ENCODE results near the gene CELF1. TPM values are rescaled to one million over a fixed set of nuclear protein-coding genes. Genes with fewer than 3 reads are reported as not detected.

CELF1 gene
- total RNA-seq, 2 donors from 2014 or later = 57.1 to 65.9 TPM

DNA sequence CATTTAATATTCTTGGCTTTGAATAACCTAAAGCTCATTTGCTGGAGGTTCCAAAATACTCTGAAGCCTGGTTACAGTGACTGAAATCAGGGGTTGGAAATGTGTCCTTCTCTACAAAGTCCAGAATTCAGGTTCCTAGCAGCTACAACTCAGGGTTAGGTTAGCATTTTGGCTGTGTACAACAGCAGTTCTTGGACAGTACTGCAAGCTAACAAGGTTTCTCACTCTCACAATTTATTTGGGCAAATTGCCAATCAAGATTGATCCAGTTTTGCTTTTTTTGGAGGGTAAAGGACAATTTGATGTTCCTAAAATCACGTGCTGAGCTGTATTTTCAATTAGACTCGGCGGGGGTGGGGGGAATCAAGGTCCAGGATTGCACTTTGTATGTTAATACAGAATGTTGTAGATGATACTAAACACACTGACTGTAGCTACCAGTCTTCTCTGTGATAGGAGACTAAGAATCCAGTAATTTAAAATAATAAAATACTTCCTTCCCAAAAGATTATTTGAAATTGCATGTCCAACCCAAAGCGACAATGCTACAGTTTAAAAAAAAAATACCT lies 54.3 kb downstream of the CELF1 start:
- no peak overlapping the region for H3K4me3 ChIP-seq

DNA sequence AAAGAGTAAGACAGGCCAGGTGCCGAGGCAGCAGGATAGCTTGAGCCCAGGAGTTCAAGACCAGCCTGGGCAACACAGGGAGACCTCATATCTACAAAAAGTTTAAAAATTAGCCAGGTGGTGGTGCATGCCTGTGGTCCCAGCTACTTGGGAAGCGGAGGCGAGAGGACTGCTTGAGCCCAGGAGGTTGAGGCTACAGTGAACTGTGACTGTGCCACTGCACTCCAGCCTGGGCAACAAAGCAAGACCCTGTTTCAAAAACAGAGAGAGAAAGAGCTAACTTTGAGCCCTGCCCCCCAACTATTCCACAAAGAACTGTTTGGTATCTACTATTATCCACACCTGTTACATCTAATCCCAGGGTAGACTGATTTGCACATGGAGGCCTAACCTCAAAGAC lies 54.8 kb downstream of the CELF1 start:
- Histone ChIP-seq H3K9me3 (no peaks in the 10 kb centered on the region), H3K36me3 (no peaks in the 10 kb centered on the region), H3K27ac (no peak overlapping the region), H3K4me3 (no peak overlapping the region), H3K27me3 (no peaks in the 10 kb centered on the region), H3K4me1 (peaks cover 0 to 41% of the 10 kb centered on the region in 2 donors)
- TF ChIP-seq, protein P1, sequence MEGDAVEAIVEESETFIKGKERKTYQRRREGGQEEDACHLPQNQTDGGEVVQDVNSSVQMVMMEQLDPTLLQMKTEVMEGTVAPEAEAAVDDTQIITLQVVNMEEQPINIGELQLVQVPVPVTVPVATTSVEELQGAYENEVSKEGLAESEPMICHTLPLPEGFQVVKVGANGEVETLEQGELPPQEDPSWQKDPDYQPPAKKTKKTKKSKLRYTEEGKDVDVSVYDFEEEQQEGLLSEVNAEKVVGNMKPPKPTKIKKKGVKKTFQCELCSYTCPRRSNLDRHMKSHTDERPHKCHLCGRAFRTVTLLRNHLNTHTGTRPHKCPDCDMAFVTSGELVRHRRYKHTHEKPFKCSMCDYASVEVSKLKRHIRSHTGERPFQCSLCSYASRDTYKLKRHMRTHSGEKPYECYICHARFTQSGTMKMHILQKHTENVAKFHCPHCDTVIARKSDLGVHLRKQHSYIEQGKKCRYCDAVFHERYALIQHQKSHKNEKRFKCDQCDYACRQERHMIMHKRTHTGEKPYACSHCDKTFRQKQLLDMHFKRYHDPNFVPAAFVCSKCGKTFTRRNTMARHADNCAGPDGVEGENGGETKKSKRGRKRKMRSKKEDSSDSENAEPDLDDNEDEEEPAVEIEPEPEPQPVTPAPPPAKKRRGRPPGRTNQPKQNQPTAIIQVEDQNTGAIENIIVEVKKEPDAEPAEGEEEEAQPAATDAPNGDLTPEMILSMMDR (IDR thresholded peaks at IDR 0.05) = no peak
- no peak for DNase-seq (ENCODE audit: low spot score)

More for the DNA sequence above, 54.3 kb downstream of the CELF1 start:
- Histone ChIP-seq H3K4me1 (peaks cover 0 to 41% of the 10 kb centered on the region in 2 donors), H3K36me3 (no peaks in the 10 kb centered on the region), H3K27ac (no peak overlapping the region), H3K9me3 (no peaks in the 10 kb centered on the region), H3K27me3 (no peaks in the 10 kb centered on the region)
- TF ChIP-seq, protein P1 (IDR thresholded peaks at IDR 0.05) = no peak
- DNase-seq (ENCODE audit: low spot score) = no peak

DNA sequence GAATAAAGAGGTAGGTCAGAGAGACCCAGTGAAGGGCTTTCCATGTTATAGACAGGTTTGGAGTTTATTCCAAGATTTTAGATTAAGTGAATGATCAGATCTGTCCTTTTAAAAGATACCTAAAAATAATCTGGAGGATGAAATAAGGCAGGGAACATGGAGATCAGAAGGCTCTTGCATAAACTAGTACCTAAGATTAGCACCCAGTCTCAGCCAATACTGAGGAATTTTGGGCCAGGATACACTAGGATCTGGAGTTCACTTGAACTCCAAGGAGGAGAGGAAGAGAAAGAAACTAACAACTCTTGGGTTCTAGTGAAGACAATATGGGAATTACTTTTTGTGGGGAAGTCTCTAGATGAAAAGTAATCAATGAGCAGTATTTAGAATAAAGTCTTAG lies 56.1 kb downstream of the CELF1 start:
- DNase-seq (ENCODE audit: low spot score) = no peak
- no peaks in the 10 kb centered on the region for H3K27me3 ChIP-seq
- H3K27ac ChIP-seq = no peak overlapping the region
- no peaks in the 10 kb centered on the region for H3K36me3 ChIP-seq
- no peaks in the 10 kb centered on the region for H3K9me3 ChIP-seq
- TF ChIP-seq, protein P1 (IDR thresholded peaks at IDR 0.05) = no peak
- H3K4me1 ChIP-seq = peaks cover 0 to 41% of the 10 kb centered on the region in 2 donors
- no peak overlapping the region for H3K4me3 ChIP-seq

DNA sequence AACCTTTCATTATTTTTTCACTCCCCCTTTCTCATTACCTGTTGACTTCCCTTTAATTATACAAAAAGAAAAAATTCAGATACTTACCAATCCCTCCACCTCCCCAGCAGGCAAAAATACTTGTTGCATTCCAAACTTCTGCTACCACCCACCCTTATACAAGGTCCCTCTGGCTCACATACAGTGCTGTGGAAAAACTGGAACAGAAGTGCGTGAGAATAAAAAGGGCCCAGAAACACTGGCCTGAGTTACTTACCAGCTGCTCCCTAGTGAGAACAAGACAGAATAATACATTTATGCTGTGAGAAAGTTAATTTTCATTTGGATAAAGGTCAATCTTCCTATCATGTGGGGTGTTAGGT lies 57.1 kb downstream of the CELF1 start:
- Histone ChIP-seq H3K36me3 (no peaks in the 10 kb centered on the region), H3K9me3 (no peaks in the 10 kb centered on the region), H3K4me1 (peaks cover 0 to 41% of the 10 kb centered on the region in 2 donors), H3K27me3 (no peaks in the 10 kb centered on the region), H3K4me3 (no peak overlapping the region), H3K27ac (no peak overlapping the region)
- no peak for DNase-seq (ENCODE audit: low spot score)
- TF ChIP-seq, protein P1 (IDR thresholded peaks at IDR 0.05) = no peak

DNA sequence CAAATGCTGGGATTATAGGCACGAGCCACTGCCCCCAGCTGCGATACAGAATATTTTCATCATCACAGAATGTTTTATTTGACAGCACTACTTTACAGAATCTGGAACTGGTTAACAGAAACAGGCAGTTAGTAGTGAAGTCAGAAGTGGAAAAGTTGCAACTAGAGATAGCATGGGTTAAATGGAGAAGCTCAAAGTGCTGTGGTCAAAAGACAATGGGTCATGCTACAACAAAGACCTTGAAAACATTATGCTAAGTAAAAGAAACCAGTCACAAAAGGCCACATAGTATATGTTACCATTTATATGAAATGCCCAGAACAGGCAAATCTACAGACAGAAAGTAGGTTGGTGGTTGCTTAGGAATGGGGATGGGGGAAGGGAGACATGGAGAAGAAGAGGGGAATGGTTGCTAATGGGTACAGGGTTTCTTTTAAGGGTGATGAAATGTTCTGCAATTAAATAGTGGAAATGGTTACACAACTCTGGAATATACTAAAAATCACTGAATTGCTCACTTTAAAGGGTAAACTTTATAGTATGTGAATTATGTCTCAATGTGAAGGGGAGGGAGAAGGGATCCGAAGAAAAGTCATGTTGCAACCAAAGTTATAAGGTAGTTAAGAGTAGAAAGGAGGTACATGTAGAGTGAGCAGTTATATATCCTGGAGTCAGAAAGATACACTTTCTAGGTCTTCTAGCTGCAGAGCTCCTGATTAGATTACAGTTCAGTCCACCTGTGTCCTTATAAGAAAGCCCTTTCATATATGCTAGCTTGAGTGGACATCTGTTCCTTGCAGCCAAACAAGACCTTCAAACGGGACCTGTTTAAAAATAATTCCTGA lies 57.7 kb downstream of the CELF1 start:
- Histone ChIP-seq H3K27me3 (no peaks in the 10 kb centered on the region), H3K27ac (no peak overlapping the region), H3K36me3 (no peaks in the 10 kb centered on the region), H3K4me3 (no peak overlapping the region), H3K9me3 (no peaks in the 10 kb centered on the region), H3K4me1 (peaks cover 0 to 41% of the 10 kb centered on the region in 2 donors)
- no peak for DNase-seq (ENCODE audit: low spot score)
- TF ChIP-seq, protein P1 (IDR thresholded peaks at IDR 0.05) = no peak

Data from right atrium auricular region (tissue), 2 donors.